Retinal pigment epithelial cell (primary cell): ENCODE results near the gene MRRF.
A peak's percentile ranks its signal among the peaks of the same experiment; 100 is the strongest.
"Not testable (repeated sequence)": the region's sequence is repeated elsewhere in the genome, so short reads cannot be mapped to it uniquely, and the experiment has no call there.

Experiments
- DNase-seq: peaks from one replicate; pipeline ENCODE4 v3.0.0-alpha.2; 2010; ENCODE audit warnings: low read depth
- H3K4me3 ChIP-seq: 2 replicates; pipeline ENCODE4 v1.5.1; 2011; ENCODE audit warnings: mild to moderate bottlenecking, low read length, control low read depth, moderate library complexity
- CTCF ChIP-seq: conservative IDR thresholded peaks from 2 replicates; pipeline ENCODE4 v1.5.1; 2011; ENCODE audit warnings: low read depth, low read length, control low read depth, inconsistent platforms

The MRRF gene

GRCh38 chr9:122355336-122355875 is 90.7 kb downstream of the MRRF start:
- H3K4me3 ChIP-seq, result no peak overlapping the region
- no peak for DNase-seq
- TF ChIP-seq CTCF, result no peak

GRCh38 chr9:122356627-122357026 is 91.9 kb downstream of the MRRF start:
- H3K4me3 ChIP-seq, result no peak overlapping the region
- no peak for DNase-seq
- peak; percentile 67 for TF ChIP-seq CTCF

- no peak for TF ChIP-seq CTCF
- H3K4me3 ChIP-seq, result no peak overlapping the region
- no peak for DNase-seq
Measured at GRCh38 chr9:122360891-122361290, 96.2 kb downstream of the MRRF start.

GRCh38 chr9:122363131-122363530 is 98.4 kb downstream of the MRRF start:
- DNase-seq, result not testable (repeated sequence)

GRCh38 chr9:122364117-122364782 is 99.6 kb downstream of the MRRF start:
- no peak for DNase-seq
- TF ChIP-seq CTCF, result no peak
- no peak overlapping the region for H3K4me3 ChIP-seq

More at GRCh38 chr9:122363131-122363530, 98.4 kb downstream of the MRRF start:
- not testable (repeated sequence) for H3K4me3 ChIP-seq

- no peak overlapping the region for H3K4me3 ChIP-seq
Measured at GRCh38 chr9:122364783-122365150, 100.1 kb downstream of the MRRF start.

GRCh38 chr9:122366074-122366660 is 101.5 kb downstream of the MRRF start:
- no peak for DNase-seq
- no peak for TF ChIP-seq CTCF
- H3K4me3 ChIP-seq, result no peak overlapping the region

More at GRCh38 chr9:122364783-122365150, 100.1 kb downstream of the MRRF start:
- no peak for DNase-seq
- TF ChIP-seq CTCF, result no peak
